ENCODE data around the gene DEFB132. TPM values are rescaled to one million over a fixed set of nuclear protein-coding genes. Genes with fewer than 3 reads are reported as not detected.

The DEFB132 gene
- total and polyA plus RNA-seq, 2 experiments from 2014 or later = not detected

GRCh38 chr20:266596-267562, 9.4 kb downstream of the DEFB132 start:
- H4K20me1 ChIP-seq (ENCODE audit: insufficient read depth) = no peaks in the 10 kb centered on the region

GRCh38 chr20:270517-270916, 13.0 kb downstream of the DEFB132 start:
- Histone ChIP-seq H3K79me2 (ENCODE audit: insufficient read depth) (no peaks in the 10 kb centered on the region), H3K9ac (no peak overlapping the region), H3K9me2 (ENCODE audit: insufficient read depth) (no peaks in the 10 kb centered on the region), H3K36me3 (ENCODE audit: low read depth) (no peaks in the 10 kb centered on the region), H3K9me3 (ENCODE audit: low read depth) (no peaks in the 10 kb centered on the region), H3K4me2 (ENCODE audit: unreplicated experiment) (no peak overlapping the region), H2AFZ (no peak overlapping the region), H3K4me3 (no peak overlapping the region), H3K4me1 (ENCODE audit: insufficient read depth) (no peaks in the 10 kb centered on the region), H3F3A (ENCODE audit: insufficient read depth) (no peaks in the 10 kb centered on the region), H3K27ac (no peak overlapping the region), H3K27me3 (replicated peaks; ENCODE audit: insufficient read depth) (no peaks in the 10 kb centered on the region), H4K20me1 (ENCODE audit: insufficient read depth) (no peaks in the 10 kb centered on the region)
- no peak for DNase-seq
- in situ Hi-C loops (cut with MboI) = no loop called here
- TF ChIP-seq EZH2 (IDR thresholded peaks at IDR 0.05; ENCODE audit: insufficient read depth, poor library complexity, severe bottlenecking) (no peak), EZH2phosphoT487 (IDR thresholded peaks at IDR 0.05; ENCODE audit: insufficient read depth, low read depth) (no peak)
- 69 to 73% methylated on average over 5 of the region's 5 CpGs for WGBS, 2 experiments (ENCODE audit: low coverage in 1 of 2, low lambda C conversion rate in 2 of 2, missing lambda C conversion rate in 2 of 2)

More at GRCh38 chr20:266596-267562, 9.4 kb downstream of the DEFB132 start:
- WGBS, 2 experiments (ENCODE audit: low coverage in 1 of 2, low lambda C conversion rate in 2 of 2, missing lambda C conversion rate in 2 of 2) = 4 to 5% methylated on average over 39 to 43 of the region's 43 CpGs
- no peak for TF ChIP-seq EZH2phosphoT487 (IDR thresholded peaks at IDR 0.05; ENCODE audit: insufficient read depth, low read depth)
- TF ChIP-seq EZH2 (IDR thresholded peaks at IDR 0.05; ENCODE audit: insufficient read depth, poor library complexity, severe bottlenecking) = no peak
- H3K27me3 ChIP-seq (replicated peaks; ENCODE audit: insufficient read depth) = peaks cover 9% of the 10 kb centered on the region; the same call in 1 of the 2 replicates
- DNase-seq = peak; percentile 83
- H3F3A ChIP-seq (ENCODE audit: insufficient read depth) = no peaks in the 10 kb centered on the region
- H3K27ac ChIP-seq = no peak overlapping the region
- H3K9ac ChIP-seq = peak overlapping the region; percentile 48; the same call in 1 of the 2 replicates
- H3K79me2 ChIP-seq (ENCODE audit: insufficient read depth) = no peaks in the 10 kb centered on the region
- no peaks in the 10 kb centered on the region for H3K4me1 ChIP-seq (ENCODE audit: insufficient read depth)
- no peaks in the 10 kb centered on the region for H3K9me3 ChIP-seq (ENCODE audit: low read depth)
- peak overlapping the region; percentile 70 for H3K4me3 ChIP-seq
- H3K36me3 ChIP-seq (ENCODE audit: low read depth) = no peaks in the 10 kb centered on the region
- H3K4me2 ChIP-seq (ENCODE audit: unreplicated experiment) = peak overlapping the region; percentile 84
- H2AFZ ChIP-seq = peak overlapping the region; percentile 89
- H3K9me2 ChIP-seq (ENCODE audit: insufficient read depth) = no peaks in the 10 kb centered on the region
- in situ Hi-C loops (cut with MboI) = no loop called here

- Histone ChIP-seq H3K27ac (no peak overlapping the region), H3F3A (ENCODE audit: insufficient read depth) (no peaks in the 10 kb centered on the region), H3K4me1 (ENCODE audit: insufficient read depth) (no peaks in the 10 kb centered on the region), H3K79me2 (ENCODE audit: insufficient read depth) (no peaks in the 10 kb centered on the region), H3K4me2 (ENCODE audit: unreplicated experiment) (no peak overlapping the region), H3K9me2 (ENCODE audit: insufficient read depth) (no peaks in the 10 kb centered on the region), H3K9me3 (ENCODE audit: low read depth) (no peaks in the 10 kb centered on the region), H2AFZ (no peak overlapping the region), H3K9ac (no peak overlapping the region), H3K36me3 (ENCODE audit: low read depth) (no peaks in the 10 kb centered on the region), H3K27me3 (replicated peaks; ENCODE audit: insufficient read depth) (no peaks in the 10 kb centered on the region), H4K20me1 (ENCODE audit: insufficient read depth) (no peaks in the 10 kb centered on the region), H3K4me3 (no peak overlapping the region)
- 69 to 85% methylated on average over 3 to 4 of the region's 4 CpGs for WGBS, 2 experiments (ENCODE audit: low coverage in 1 of 2, low lambda C conversion rate in 2 of 2, missing lambda C conversion rate in 2 of 2)
- TF ChIP-seq EZH2 (IDR thresholded peaks at IDR 0.05; ENCODE audit: insufficient read depth, poor library complexity, severe bottlenecking) (no peak), EZH2phosphoT487 (IDR thresholded peaks at IDR 0.05; ENCODE audit: insufficient read depth, low read depth) (no peak)
- in situ Hi-C loops (cut with MboI) = no loop called here
- DNase-seq = no peak
Measured at GRCh38 chr20:271069-271468, 13.5 kb downstream of the DEFB132 start.

GRCh38 chr20:271528-271927, 14.0 kb downstream of the DEFB132 start:
- in situ Hi-C loops (cut with MboI) = no loop called here
- Histone ChIP-seq H3K4me1 (ENCODE audit: insufficient read depth) (no peaks in the 10 kb centered on the region), H3K9ac (no peak overlapping the region), H3K4me2 (ENCODE audit: unreplicated experiment) (no peak overlapping the region), H3K36me3 (ENCODE audit: low read depth) (no peaks in the 10 kb centered on the region), H2AFZ (no peak overlapping the region), H3K9me2 (ENCODE audit: insufficient read depth) (no peaks in the 10 kb centered on the region), H3F3A (ENCODE audit: insufficient read depth) (no peaks in the 10 kb centered on the region), H3K27ac (no peak overlapping the region), H4K20me1 (ENCODE audit: insufficient read depth) (no peaks in the 10 kb centered on the region), H3K9me3 (ENCODE audit: low read depth) (no peaks in the 10 kb centered on the region), H3K79me2 (ENCODE audit: insufficient read depth) (no peaks in the 10 kb centered on the region), H3K27me3 (replicated peaks; ENCODE audit: insufficient read depth) (no peaks in the 10 kb centered on the region), H3K4me3 (no peak overlapping the region)
- DNase-seq = no peak
- TF ChIP-seq EZH2phosphoT487 (IDR thresholded peaks at IDR 0.05; ENCODE audit: insufficient read depth, low read depth) (no peak), EZH2 (IDR thresholded peaks at IDR 0.05; ENCODE audit: insufficient read depth, poor library complexity, severe bottlenecking) (no peak)
